Stomach (tissue), 9 donors: ENCODE measurements around the gene NCF2. TPM values are rescaled to one million over a fixed set of nuclear protein-coding genes. Genes with fewer than 3 reads are reported as not detected.
A peak's percentile ranks its signal among the peaks of the same experiment; 100 is the strongest.

ENCODE experiments used
- DNase-seq, 2 donors: peaks; one replicate each; pipeline versions ENCODE4 v3.0.0 to v3.0.0-alpha.2; 2013 to 2019
- H3K27ac ChIP-seq, 5 donors: fragments of 200-600 bp in 4 of 5; sonication (generic) in 4 of 5; one replicate each; pipeline ENCODE4 v1.5.1; 2013 to 2019; ENCODE audit warnings: mild to moderate bottlenecking in 1 of 5, moderate library complexity in 1 of 5
- H3K27me3 ChIP-seq, 3 donors: fragments of 200-600 bp; sonication (generic); one replicate each; pipeline ENCODE4 v1.5.1; 2017 to 2019; ENCODE audit warnings: mixed run types in 1 of 3
- H3K36me3 ChIP-seq, 4 donors: fragments of 200-600 bp; sonication (generic); 1 replicate in 3 of 4; 2 replicates in 1 of 4; pipeline ENCODE4 v1.5.1; 2016 to 2019
- H3K4me1 ChIP-seq, 4 donors: fragments of 200-600 bp; sonication (generic); one replicate each; pipeline ENCODE4 v1.5.1; 2016 to 2019
- H3K4me3 ChIP-seq, 4 donors: fragments of 200-600 bp; sonication (generic) in 3 of 4; one replicate each; pipeline ENCODE4 v1.5.1; 2016 to 2019; ENCODE audit warnings: mild to moderate bottlenecking in 1 of 4
- H3K9me3 ChIP-seq, 4 donors: fragments of 200-600 bp; sonication (generic); one replicate each; pipeline ENCODE4 v1.5.1; 2016 to 2019
- CTCF ChIP-seq, 7 experiments: fragments of 450-650 bp in 4 of 7; fragments of 200-600 bp in 3 of 7; sonication (generic) in 3 of 7; IDR thresholded peaks; one replicate each; pipeline ENCODE4 v1.5.1; 2016 to 2019; ENCODE audit warnings: antibody characterized with exemption in 7 of 7, control low read depth in 2 of 7, mild to moderate bottlenecking in 1 of 7
- EP300 ChIP-seq: sonication (generic); formaldehyde crosslinking; IDR thresholded peaks from one replicate; pipeline ENCODE4 v1.6.1; 2017; ENCODE audit warnings: antibody characterized with exemption
- POLR2A ChIP-seq, 4 donors: fragments of 450-650 bp; IDR thresholded peaks; one replicate each; pipeline ENCODE4 v1.6.1; 2016; ENCODE audit warnings: antibody characterized with exemption in 4 of 4, control low read depth in 2 of 4, mild to moderate bottlenecking in 1 of 4, moderate library complexity in 1 of 4
- POLR2AphosphoS5 ChIP-seq, 3 donors: sonication (generic); formaldehyde crosslinking; IDR thresholded peaks; one replicate each; pipeline ENCODE4 v1.6.1; 2016; ENCODE audit warnings: antibody characterized with exemption in 3 of 3
- WGBS, 5 donors: extraction: QIAGEN DNeasy Blood & Tissue Kit in 3 of 5; methylation state at CpG; one replicate each; pipeline versions ENCODE4 v1.1.5 to v1.1.7; 2013 to 2018; 5-methylcytosine and 5-hydroxymethylcytosine counted together
- intact Hi-C: fragments of 100-400 bp; cut with DNase I; formaldehyde crosslinking; loops from one replicate; pipeline ENCODE4 v1.15.1; 2023; ENCODE audit warnings: low total_unique reads
- polyA plus RNA-seq, 3 donors: library from polyadenylated mRNA; stranded (reverse); fragments of 200-250 nt; gene quantifications; one replicate each; pipeline ENCODE4 v1.2.3, GENCODE V29; 2013
- total RNA-seq, 5 donors: library from RNA; depleted of rRNA; stranded (reverse); fragments of >200 nt; gene quantifications; one replicate each; pipeline versions ENCODE4 v1.1.0 to v1.2.3, GENCODE V29; 2014 to 2016
- donor health status: healthy with polysubstance abuse.
- donor health status: Bipolar disorder and iron deficiency.
- donor health status: healthy.

NCF2 gene
- total and polyA plus RNA-seq, 8 donors, result 0.29 to 30.4 (median 6.2) TPM

- Histone ChIP-seq H3K4me3 (peak overlapping the region in 2 of 4 donors; percentile 29 to 34), H3K27ac (peak overlapping the region in 3 of 5 donors; percentile 6 to 81 (median 80)), H3K9me3 (no peaks in the 10 kb centered on the region), H3K4me1 (peaks cover 0 to 22% (median 0%) of the 10 kb centered on the region in 4 donors), H3K36me3 (no peaks in the 10 kb centered on the region), H3K27me3 (no peaks in the 10 kb centered on the region)
- TF ChIP-seq CTCF (IDR thresholded peaks at IDR 0.05) (no peak), POLR2AphosphoS5 (IDR thresholded peaks at IDR 0.05) (no peak), POLR2A (IDR thresholded peaks at IDR 0.05) (no peak), EP300 (no peak)
- DNase-seq, result no peak
- intact Hi-C loops, result no loop called here
These were observed 1.4 kb downstream of the NCF2 start for GRCh38 chr1:183588827-183589226.

GRCh38 chr1:183586926-183587325, 3.3 kb downstream of the NCF2 start:
- intact Hi-C loops, result no loop called here
- no peak for DNase-seq
- H3K4me1 ChIP-seq, result peaks cover 0 to 34% (median 0%) of the 10 kb centered on the region in 4 donors
- no peak overlapping the region for H3K4me3 ChIP-seq
- WGBS, 5 donors, result 89 to 99% (median 95%) methylated on average over 8 of the region's 8 CpGs
- H3K9me3 ChIP-seq, result no peaks in the 10 kb centered on the region
- H3K27me3 ChIP-seq, result no peaks in the 10 kb centered on the region
- H3K27ac ChIP-seq, result no peak overlapping the region
- no peaks in the 10 kb centered on the region for H3K36me3 ChIP-seq
- TF ChIP-seq EP300 (no peak), POLR2A (IDR thresholded peaks at IDR 0.05) (no peak), POLR2AphosphoS5 (IDR thresholded peaks at IDR 0.05) (no peak), CTCF (IDR thresholded peaks at IDR 0.05) (no peak)

- intact Hi-C loops, result no loop called here
- WGBS, 5 donors, result 91 to 100% (median 100%) methylated on average over 1 of the region's 1 CpG
These were observed 3.8 kb downstream of the NCF2 start for GRCh38 chr1:183586455-183586854.

GRCh38 chr1:183585038-183585437, 5.2 kb downstream of the NCF2 start:
- peaks cover 0 to 35% (median 0%) of the 10 kb centered on the region in 4 donors for H3K4me1 ChIP-seq
- intact Hi-C loops, result no loop called here
- H3K27ac ChIP-seq, result no peak overlapping the region
- no peak overlapping the region for H3K4me3 ChIP-seq
- no peak for TF ChIP-seq CTCF (IDR thresholded peaks at IDR 0.05)
- no peak for TF ChIP-seq EP300
- TF ChIP-seq POLR2AphosphoS5 (IDR thresholded peaks at IDR 0.05), result no peak
- no peak for TF ChIP-seq POLR2A (IDR thresholded peaks at IDR 0.05)
- 70 to 87% (median 79%) methylated on average over 6 of the region's 6 CpGs for WGBS, 5 donors
- H3K27me3 ChIP-seq, result no peaks in the 10 kb centered on the region
- no peak for DNase-seq
- H3K36me3 ChIP-seq, result no peaks in the 10 kb centered on the region
- H3K9me3 ChIP-seq, result no peaks in the 10 kb centered on the region

More at GRCh38 chr1:183586455-183586854, 3.8 kb downstream of the NCF2 start:
- Histone ChIP-seq H3K4me1 (peaks cover 0 to 35% (median 0%) of the 10 kb centered on the region in 4 donors), H3K27me3 (no peaks in the 10 kb centered on the region), H3K9me3 (no peaks in the 10 kb centered on the region), H3K4me3 (no peak overlapping the region), H3K36me3 (no peaks in the 10 kb centered on the region), H3K27ac (no peak overlapping the region)
- DNase-seq, result no peak
- TF ChIP-seq POLR2AphosphoS5 (IDR thresholded peaks at IDR 0.05) (no peak), POLR2A (IDR thresholded peaks at IDR 0.05) (no peak), EP300 (no peak), CTCF (IDR thresholded peaks at IDR 0.05) (no peak)
